ENCODE results near the gene SPRED1. TPM values are rescaled to one million over a fixed set of nuclear protein-coding genes. Genes with fewer than 3 reads are reported as not detected.

The SPRED1 gene
- total and polyA plus RNA-seq, 4 experiments from 2014 or later, result 0.42 to 0.49 TPM; not detected in 2

DNA sequence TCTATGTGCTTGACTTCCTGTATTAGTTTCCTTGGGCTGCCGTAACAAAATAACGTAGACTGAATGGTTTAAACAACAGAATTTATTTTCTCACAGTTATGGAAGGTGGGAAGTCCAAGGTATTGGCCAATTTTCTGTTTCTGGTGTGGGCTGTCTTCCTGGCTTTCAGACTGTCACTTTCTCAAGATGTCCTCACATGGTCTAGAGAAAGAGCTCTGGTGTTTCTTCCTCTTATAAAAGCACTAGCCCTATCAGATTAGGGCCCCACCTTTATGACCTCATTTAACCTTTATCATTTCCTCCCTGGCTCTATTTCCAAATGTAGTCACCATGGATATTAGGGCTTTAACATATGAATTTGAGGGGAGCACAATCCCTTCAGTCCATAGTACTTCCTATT is 54.6 kb downstream of the SPRED1 start:
- H3K4me1 Mint-ChIP-seq, result peaks cover 19 to 27% (median 25%) of the 10 kb centered on the region in 4 donors
- peak overlapping the region in 2 of 8 donors; percentile 27 to 38 for H3K4me3 Mint-ChIP-seq
- POLR2A ChIA-PET (ENCODE audit: partially characterized antibody), result no interaction called here
- H3K27ac ChIP-seq (ENCODE audit: low read depth, low read length), result no peak overlapping the region
- H3K27me3 Mint-ChIP-seq, result peaks cover 3 to 6% of the 10 kb centered on the region in 2 donors
- no peak overlapping the region for H3K27ac Mint-ChIP-seq
- H3K9me3 ChIP-seq (ENCODE audit: control insufficient read depth in 1 of 2, low read length in 2 of 2), result no peaks in the 10 kb centered on the region
- no peaks in the 10 kb centered on the region for H3K36me3 Mint-ChIP-seq
- CTCF ChIA-PET (ENCODE audit: partially characterized antibody), result no interaction called here
- H3K9me3 Mint-ChIP-seq, result peaks cover 0 to 2% (median 0%) of the 10 kb centered on the region in 8 donors
- DNase-seq, result no peak
- no peaks in the 10 kb centered on the region for H3K36me3 ChIP-seq (ENCODE audit: insufficient read depth, low read length)
- intact Hi-C loops (cut with micrococcal nuclease), result no loop called here
- H3K27me3 ChIP-seq (ENCODE audit: insufficient read depth, low read length), result no peaks in the 10 kb centered on the region
- H3K4me3 ChIP-seq (ENCODE audit: low read length in 2 of 2), result no peak overlapping the region
- H3K4me1 ChIP-seq (ENCODE audit: insufficient read depth, low read length), result peaks cover 19% of the 10 kb centered on the region

DNA sequence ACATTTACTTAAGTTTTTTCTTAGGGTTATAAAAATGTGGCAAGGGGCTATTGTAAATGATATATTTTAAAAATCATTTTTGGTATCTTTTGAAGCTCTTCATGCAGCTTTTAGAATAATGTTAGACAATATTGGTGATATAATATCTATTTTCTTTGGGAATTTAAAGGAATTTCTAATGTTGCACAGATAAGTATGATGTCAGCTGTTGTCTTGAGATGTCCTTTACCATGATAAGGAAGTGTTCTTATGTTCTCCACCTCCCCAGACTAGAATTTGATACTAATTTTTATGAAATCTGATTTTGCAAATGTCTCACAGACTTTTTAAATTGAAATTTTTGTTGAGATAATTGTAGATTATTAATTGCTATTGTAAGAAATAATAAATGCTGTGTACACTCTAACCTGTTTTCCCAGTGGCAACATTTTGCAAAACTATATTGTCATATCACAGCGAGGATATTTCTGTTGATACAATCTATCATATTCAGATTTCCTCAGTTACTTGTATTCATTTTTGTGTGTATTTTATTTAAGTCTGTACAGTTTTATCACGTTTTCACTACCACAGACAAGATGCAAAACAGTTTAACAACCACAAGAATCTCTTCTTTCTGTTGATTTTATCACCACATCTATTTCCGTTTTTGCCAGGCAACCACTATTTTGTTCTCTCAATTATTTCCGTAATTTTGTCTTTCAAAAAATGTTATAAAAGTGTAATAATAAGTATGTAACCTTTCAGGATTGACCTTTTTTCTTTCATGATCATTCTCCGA is 55.4 kb downstream of the SPRED1 start:
- Mint-ChIP-seq H3K27me3 (peaks cover 0 to 5% of the 10 kb centered on the region in 2 donors), H3K36me3 (no peaks in the 10 kb centered on the region), H3K9me3 (peaks cover 0 to 2% (median 0%) of the 10 kb centered on the region in 8 donors), H3K4me3 (peak overlapping the region in 6 of 8 donors; percentile 3 to 68 (median 50)), H3K27ac (peak overlapping the region in 1 of 7 donors; percentile 54), H3K4me1 (peaks cover 19 to 27% (median 23%) of the 10 kb centered on the region in 4 donors)
- intact Hi-C loops (cut with micrococcal nuclease), result no loop called here
- peak in 4 of 5 donors; percentile 3 to 13 (median 10) for DNase-seq
- Histone ChIP-seq H3K9me3 (ENCODE audit: control insufficient read depth in 1 of 2, low read length in 2 of 2) (no peaks in the 10 kb centered on the region), H3K36me3 (ENCODE audit: insufficient read depth, low read length) (no peaks in the 10 kb centered on the region), H3K4me1 (ENCODE audit: insufficient read depth, low read length) (peaks cover 19% of the 10 kb centered on the region), H3K27me3 (ENCODE audit: insufficient read depth, low read length) (no peaks in the 10 kb centered on the region), H3K4me3 (ENCODE audit: low read length in 2 of 2) (no peak overlapping the region), H3K27ac (ENCODE audit: low read depth, low read length) (no peak overlapping the region)
- CTCF ChIA-PET (ENCODE audit: partially characterized antibody), result no interaction called here
- POLR2A ChIA-PET (ENCODE audit: partially characterized antibody), result no interaction called here

DNA sequence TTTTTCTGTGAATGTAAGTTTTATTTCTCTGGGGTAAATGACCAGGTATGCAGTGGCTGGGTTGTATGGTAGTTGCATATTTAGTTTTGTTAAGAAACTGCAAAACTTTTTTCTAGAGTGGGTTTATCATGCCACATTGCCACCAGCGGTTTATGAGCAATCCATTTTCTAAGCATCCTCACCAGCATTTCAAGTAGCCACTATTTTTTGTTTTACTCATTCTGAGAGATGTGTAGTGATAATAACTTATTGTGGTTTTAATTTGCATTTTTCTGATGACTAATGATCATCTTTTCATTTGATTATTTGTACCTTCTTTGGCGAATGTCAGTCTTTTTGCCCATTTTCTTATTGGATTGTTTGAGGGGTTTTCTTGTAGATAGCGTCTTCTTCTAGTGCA is 56.2 kb downstream of the SPRED1 start:
- CTCF ChIA-PET (ENCODE audit: partially characterized antibody), result no interaction called here
- peaks cover 0 to 5% of the 10 kb centered on the region in 2 donors for H3K27me3 Mint-ChIP-seq
- H3K27me3 ChIP-seq (ENCODE audit: insufficient read depth, low read length), result no peaks in the 10 kb centered on the region
- H3K27ac ChIP-seq (ENCODE audit: low read depth, low read length), result no peak overlapping the region
- no peak for DNase-seq
- H3K4me1 Mint-ChIP-seq, result peaks cover 19 to 27% (median 23%) of the 10 kb centered on the region in 4 donors
- no peaks in the 10 kb centered on the region for H3K36me3 ChIP-seq (ENCODE audit: insufficient read depth, low read length)
- peaks cover 19% of the 10 kb centered on the region for H3K4me1 ChIP-seq (ENCODE audit: insufficient read depth, low read length)
- H3K9me3 ChIP-seq (ENCODE audit: control insufficient read depth in 1 of 2, low read length in 2 of 2), result no peaks in the 10 kb centered on the region
- H3K4me3 ChIP-seq (ENCODE audit: low read length in 2 of 2), result no peak overlapping the region
- POLR2A ChIA-PET (ENCODE audit: partially characterized antibody), result no interaction called here
- H3K4me3 Mint-ChIP-seq, result peak overlapping the region in 6 of 8 donors; percentile 3 to 68 (median 50)
- peak overlapping the region in 2 of 7 donors; percentile 42 to 54 for H3K27ac Mint-ChIP-seq
- peaks cover 0 to 2% (median 0%) of the 10 kb centered on the region in 8 donors for H3K9me3 Mint-ChIP-seq
- intact Hi-C loops (cut with micrococcal nuclease), result no loop called here
- H3K36me3 Mint-ChIP-seq, result no peaks in the 10 kb centered on the region

DNA sequence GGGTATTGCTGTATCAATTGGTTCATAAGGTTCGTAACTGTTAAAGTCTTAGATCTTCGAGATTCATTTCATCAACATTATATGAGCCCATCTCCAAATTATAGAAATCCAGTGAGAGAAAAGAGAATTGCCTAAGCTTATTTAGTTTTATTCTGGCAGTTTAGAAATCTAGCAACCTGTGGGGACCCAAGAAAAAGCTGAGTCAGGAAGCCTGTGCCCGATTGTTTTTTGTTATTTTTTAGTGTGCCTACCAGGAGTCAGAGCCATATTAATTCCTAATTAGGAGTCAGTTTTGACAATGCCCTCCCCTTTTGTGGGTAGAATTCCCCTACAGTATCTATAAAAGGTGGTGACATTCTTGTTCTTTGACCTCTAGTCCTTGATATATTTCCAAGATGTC is 59.6 kb downstream of the SPRED1 start:
- H3K27ac Mint-ChIP-seq, result no peak overlapping the region
- CTCF ChIA-PET (ENCODE audit: partially characterized antibody), result no interaction called here

DNA sequence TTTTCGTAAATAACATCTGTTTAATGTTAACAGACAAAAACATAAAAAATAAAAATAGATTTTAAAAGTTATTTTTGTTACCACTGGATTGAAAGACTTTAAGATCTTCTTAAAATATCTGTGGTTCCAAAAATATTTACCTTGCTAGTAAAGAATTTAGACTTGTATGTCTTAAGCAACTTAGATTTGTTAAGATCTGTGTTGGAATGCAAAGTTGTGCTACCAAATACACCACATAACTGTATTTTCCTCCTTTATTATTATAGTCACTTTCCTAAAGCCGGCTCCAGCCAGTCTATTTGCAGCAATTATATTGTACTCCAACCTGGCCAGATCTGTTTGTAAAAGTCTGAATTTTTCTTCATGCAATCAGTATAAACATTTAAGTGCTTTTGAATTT is 63.7 kb downstream of the SPRED1 start:
- H3K4me3 ChIP-seq (ENCODE audit: low read length in 2 of 2), result no peak overlapping the region
- intact Hi-C loops (cut with micrococcal nuclease), result no loop called here
- Mint-ChIP-seq H3K27me3 (peaks cover 3 to 9% of the 10 kb centered on the region in 2 donors), H3K9me3 (no peaks in the 10 kb centered on the region), H3K27ac (no peak overlapping the region), H3K4me1 (no peaks in the 10 kb centered on the region), H3K36me3 (no peaks in the 10 kb centered on the region), H3K4me3 (no peak overlapping the region)
- no peaks in the 10 kb centered on the region for H3K27me3 ChIP-seq (ENCODE audit: insufficient read depth, low read length)
- CTCF ChIA-PET (ENCODE audit: partially characterized antibody), result no interaction called here
- no peaks in the 10 kb centered on the region for H3K9me3 ChIP-seq (ENCODE audit: control insufficient read depth in 1 of 2, low read length in 2 of 2)
- no peaks in the 10 kb centered on the region for H3K4me1 ChIP-seq (ENCODE audit: insufficient read depth, low read length)
- POLR2A ChIA-PET (ENCODE audit: partially characterized antibody), result no interaction called here
- no peak for DNase-seq
- H3K27ac ChIP-seq (ENCODE audit: low read depth, low read length), result no peak overlapping the region
- H3K36me3 ChIP-seq (ENCODE audit: insufficient read depth, low read length), result no peaks in the 10 kb centered on the region

More for the DNA sequence above, 59.6 kb downstream of the SPRED1 start:
- intact Hi-C loops (cut with micrococcal nuclease), result no loop called here
- POLR2A ChIA-PET (ENCODE audit: partially characterized antibody), result no interaction called here
- H3K36me3 ChIP-seq (ENCODE audit: insufficient read depth, low read length), result no peaks in the 10 kb centered on the region
- no peaks in the 10 kb centered on the region for H3K9me3 ChIP-seq (ENCODE audit: control insufficient read depth in 1 of 2, low read length in 2 of 2)
- Mint-ChIP-seq H3K9me3 (peaks cover 0 to 2% (median 0%) of the 10 kb centered on the region in 8 donors), H3K4me3 (no peak overlapping the region), H3K27me3 (peaks cover 0 to 8% of the 10 kb centered on the region in 2 donors), H3K4me1 (peaks cover 15 to 27% (median 20%) of the 10 kb centered on the region in 4 donors), H3K36me3 (no peaks in the 10 kb centered on the region)
- no peak for DNase-seq
- no peak overlapping the region for H3K27ac ChIP-seq (ENCODE audit: low read depth, low read length)
- H3K27me3 ChIP-seq (ENCODE audit: insufficient read depth, low read length), result no peaks in the 10 kb centered on the region
- peaks cover 17% of the 10 kb centered on the region for H3K4me1 ChIP-seq (ENCODE audit: insufficient read depth, low read length)
- no peak overlapping the region for H3K4me3 ChIP-seq (ENCODE audit: low read length in 2 of 2)

DNA sequence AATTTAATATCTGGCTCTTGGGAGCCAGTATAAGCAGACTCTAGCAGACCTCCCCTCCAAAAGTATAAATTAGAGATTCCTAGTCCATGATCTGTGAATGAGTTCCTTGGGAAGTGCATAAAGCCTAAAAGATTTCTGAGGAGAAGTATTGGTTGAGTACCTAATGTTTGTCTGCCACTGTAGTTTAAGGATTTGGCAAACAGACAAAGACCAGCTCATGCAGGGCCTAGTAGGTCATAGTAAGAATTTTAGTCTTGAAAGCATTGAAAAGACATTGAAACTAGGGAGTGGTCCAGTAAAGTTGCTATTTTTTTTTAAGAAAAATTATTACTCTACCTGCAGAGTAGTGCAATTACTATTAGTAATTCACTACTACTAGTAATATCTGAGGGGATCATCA is 67.5 kb downstream of the SPRED1 start:
- Histone ChIP-seq H3K4me3 (ENCODE audit: low read length in 2 of 2) (no peak overlapping the region), H3K27me3 (ENCODE audit: insufficient read depth, low read length) (no peaks in the 10 kb centered on the region), H3K36me3 (ENCODE audit: insufficient read depth, low read length) (no peaks in the 10 kb centered on the region), H3K9me3 (ENCODE audit: control insufficient read depth in 1 of 2, low read length in 2 of 2) (no peaks in the 10 kb centered on the region), H3K27ac (ENCODE audit: low read depth, low read length) (no peak overlapping the region), H3K4me1 (ENCODE audit: insufficient read depth, low read length) (no peaks in the 10 kb centered on the region)
- Mint-ChIP-seq H3K9me3 (no peaks in the 10 kb centered on the region), H3K27ac (no peak overlapping the region), H3K4me3 (no peak overlapping the region), H3K4me1 (no peaks in the 10 kb centered on the region), H3K27me3 (peaks cover 3 to 4% of the 10 kb centered on the region in 2 donors), H3K36me3 (no peaks in the 10 kb centered on the region)
- ChIA-PET CTCF (ENCODE audit: partially characterized antibody) (no interaction called here), POLR2A (ENCODE audit: partially characterized antibody) (no interaction called here)
- intact Hi-C loops (cut with micrococcal nuclease), result no loop called here
- no peak for DNase-seq

DNA sequence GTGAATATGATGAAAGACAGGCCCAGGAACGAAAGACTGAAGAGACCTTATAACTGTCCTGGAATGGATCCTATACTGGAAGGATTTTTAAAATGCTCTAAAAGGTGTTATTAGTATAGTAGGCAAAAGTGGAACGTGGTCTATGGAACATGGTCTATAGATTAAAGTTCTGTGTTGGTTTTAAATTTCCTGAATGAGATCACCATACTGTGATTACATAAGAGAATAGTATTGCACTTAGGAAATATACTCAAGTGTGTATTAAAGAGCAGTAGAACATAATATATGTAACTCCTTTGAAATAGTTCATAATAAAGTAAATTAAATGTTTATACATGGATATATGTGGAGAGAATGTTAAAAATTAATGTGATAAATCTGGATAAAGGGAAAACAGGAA is 68.2 kb downstream of the SPRED1 start:
- Histone ChIP-seq H3K9me3 (ENCODE audit: control insufficient read depth in 1 of 2, low read length in 2 of 2) (no peaks in the 10 kb centered on the region), H3K27me3 (ENCODE audit: insufficient read depth, low read length) (no peaks in the 10 kb centered on the region), H3K36me3 (ENCODE audit: insufficient read depth, low read length) (no peaks in the 10 kb centered on the region), H3K4me3 (ENCODE audit: low read length in 2 of 2) (no peak overlapping the region), H3K4me1 (ENCODE audit: insufficient read depth, low read length) (no peaks in the 10 kb centered on the region), H3K27ac (ENCODE audit: low read depth, low read length) (no peak overlapping the region)
- Mint-ChIP-seq H3K4me1 (peaks cover 0 to 2% (median 0%) of the 10 kb centered on the region in 4 donors), H3K36me3 (no peaks in the 10 kb centered on the region), H3K27ac (no peak overlapping the region), H3K27me3 (peaks cover 3 to 4% of the 10 kb centered on the region in 2 donors), H3K9me3 (no peaks in the 10 kb centered on the region), H3K4me3 (no peak overlapping the region)
- POLR2A ChIA-PET (ENCODE audit: partially characterized antibody), result no interaction called here
- intact Hi-C loops (cut with micrococcal nuclease), result no loop called here
- no peak for DNase-seq
- CTCF ChIA-PET (ENCODE audit: partially characterized antibody), result no interaction called here

Data from CD4-positive, alpha-beta memory T cell (primary cell).